Left lung (tissue), 10 donors: ENCODE data around the gene ZBTB7B. TPM values are rescaled to one million over a fixed set of nuclear protein-coding genes. Genes with fewer than 3 reads are reported as not detected.
A peak's percentile ranks its signal among the peaks of the same experiment; 100 is the strongest.

ENCODE experiments used
- ATAC-seq: fragments of 200-7000 bp; cut with Tn5 transposase; one replicate; pipeline ENCODE4 v1.9.1; 2020; ENCODE audit warnings: moderate library complexity
- DNase-seq, 4 donors: peaks; one replicate each; pipeline ENCODE4 v3.0.0-alpha.2; 2013 to 2020
- H3K27ac ChIP-seq, 2 donors: fragments of 200-600 bp; sonication (generic) in 1 of 2; one replicate each; pipeline versions ENCODE4 v1.5.0 to v1.8.0; 2020 to 2021
- H3K27me3 ChIP-seq, 2 donors: fragments of 200-600 bp; sonication (generic) in 1 of 2; one replicate each; pipeline versions ENCODE4 v1.5.0 to v1.8.0; 2020 to 2021
- H3K36me3 ChIP-seq, 2 donors: fragments of 200-600 bp; sonication (generic) in 1 of 2; one replicate each; pipeline versions ENCODE4 v1.5.0 to v1.8.0; 2020 to 2021
- H3K4me1 ChIP-seq, 2 donors: fragments of 200-600 bp; one replicate each; pipeline ENCODE4 v1.8.0; 2021
- H3K4me3 ChIP-seq, 2 donors: fragments of 200-600 bp; sonication (generic) in 1 of 2; one replicate each; pipeline versions ENCODE4 v1.5.0 to v1.8.0; 2020 to 2021; ENCODE audit warnings: mild to moderate bottlenecking in 1 of 2
- H3K9me3 ChIP-seq, 2 donors: fragments of 200-600 bp; sonication (generic) in 1 of 2; one replicate each; pipeline versions ENCODE4 v1.5.0 to v1.8.0; 2020 to 2021
- CTCF ChIP-seq, 2 donors: fragments of 200-600 bp; sonication (generic) in 1 of 2; IDR thresholded peaks; one replicate each; pipeline versions ENCODE4 v1.5.0 to v1.8.0; 2021; ENCODE audit warnings: antibody characterized with exemption in 2 of 2
- intact Hi-C, 2 donors: fragments of 100-400 bp; cut with DNase I; formaldehyde crosslinking; loops; one replicate each; pipeline versions ENCODE4 v1.11.2 to v1.14.2; 2022
- polyA plus RNA-seq, 6 donors: library from polyadenylated mRNA; unstranded; fragments of 120-200 nt; gene quantifications; one replicate each; pipeline ENCODE4 v1.2.1, GENCODE V29; 2013; ENCODE audit not compliant: insufficient read length in 6 of 6
- total RNA-seq, 2 donors: library from RNA; stranded (reverse); fragmentation: NEBNext Ultra II Directional; extraction: Animal tissue kit (Norgen Biotek cat#: 25700); gene quantifications; one replicate each; pipeline ENCODE4 v1.2.1, GENCODE V29; 2021
- donor health status: DM: no; HTN: yes; CAD: no.
- donor health status: DM: no; HTN: no; CAD: no.

The ZBTB7B gene
- total and polyA plus RNA-seq, 8 donors, result 14.4 to 104 (median 19.0) TPM

- Histone ChIP-seq H3K27ac (no peak overlapping the region), H3K27me3 (no peaks in the 10 kb centered on the region), H3K4me1 (peaks cover 15 to 45% of the 10 kb centered on the region in 2 donors), H3K36me3 (no peaks in the 10 kb centered on the region), H3K9me3 (no peaks in the 10 kb centered on the region), H3K4me3 (no peak overlapping the region)
- intact Hi-C loops, result no loop called here
- TF ChIP-seq CTCF (IDR thresholded peaks at IDR 0.05), result no peak
- ATAC-seq (no peak), DNase-seq (peak in 1 of 4 donors; percentile 27)
These were observed 4.3 kb upstream of the ZBTB7B start for GRCh38 chr1:154998201-154998780.

GRCh38 chr1:154998818-154999570 lies 3.6 kb upstream of the ZBTB7B start:
- Histone ChIP-seq H3K4me3 (peak overlapping the region; percentile 91 to 96), H3K4me1 (peaks cover 15 to 47% of the 10 kb centered on the region in 2 donors), H3K27ac (peak overlapping the region in 1 of 2 donors; percentile 92), H3K9me3 (no peaks in the 10 kb centered on the region), H3K27me3 (no peaks in the 10 kb centered on the region), H3K36me3 (no peaks in the 10 kb centered on the region)
- peak; percentile 67 to 89 for TF ChIP-seq CTCF (IDR thresholded peaks at IDR 0.05)
- DNase-seq (peak; percentile 67 to 91 (median 78)), ATAC-seq (no peak)
- intact Hi-C loops, result no loop called here

GRCh38 chr1:154999571-155000410 lies 2.8 kb upstream of the ZBTB7B start:
- intact Hi-C loops, result no loop called here

GRCh38 chr1:155000411-155000725 lies 2.2 kb upstream of the ZBTB7B start:
- intact Hi-C loops, result no loop called here

More at GRCh38 chr1:154999571-155000410, 2.8 kb upstream of the ZBTB7B start:
- Histone ChIP-seq H3K27ac (peak overlapping the region; percentile 92 to 96), H3K4me1 (peaks cover 21 to 55% of the 10 kb centered on the region in 2 donors), H3K4me3 (peak overlapping the region; percentile 91 to 96), H3K36me3 (no peaks in the 10 kb centered on the region), H3K27me3 (no peaks in the 10 kb centered on the region), H3K9me3 (no peaks in the 10 kb centered on the region)
- ATAC-seq, result no peak
- DNase-seq, result peak in 2 of 4 donors; percentile 46 to 54
- no peak for TF ChIP-seq CTCF (IDR thresholded peaks at IDR 0.05)

More at GRCh38 chr1:155000411-155000725, 2.2 kb upstream of the ZBTB7B start:
- H3K36me3 ChIP-seq, result no peaks in the 10 kb centered on the region
- peaks cover 25 to 59% of the 10 kb centered on the region in 2 donors for H3K4me1 ChIP-seq
- no peaks in the 10 kb centered on the region for H3K27me3 ChIP-seq
- H3K9me3 ChIP-seq, result no peaks in the 10 kb centered on the region
- H3K4me3 ChIP-seq, result peak overlapping the region; percentile 91 to 96
- no peak for TF ChIP-seq CTCF (IDR thresholded peaks at IDR 0.05)
- ATAC-seq (no peak), DNase-seq (peak in 1 of 4 donors; percentile 58)
- peak overlapping the region; percentile 92 to 96 for H3K27ac ChIP-seq
